ENCODE data around the gene TTC13. TPM values are rescaled to one million over a fixed set of nuclear protein-coding genes. Genes with fewer than 3 reads are reported as not detected.

The TTC13 gene
- total RNA-seq, 1 experiment from 2014 or later = 4.4 TPM

DNA sequence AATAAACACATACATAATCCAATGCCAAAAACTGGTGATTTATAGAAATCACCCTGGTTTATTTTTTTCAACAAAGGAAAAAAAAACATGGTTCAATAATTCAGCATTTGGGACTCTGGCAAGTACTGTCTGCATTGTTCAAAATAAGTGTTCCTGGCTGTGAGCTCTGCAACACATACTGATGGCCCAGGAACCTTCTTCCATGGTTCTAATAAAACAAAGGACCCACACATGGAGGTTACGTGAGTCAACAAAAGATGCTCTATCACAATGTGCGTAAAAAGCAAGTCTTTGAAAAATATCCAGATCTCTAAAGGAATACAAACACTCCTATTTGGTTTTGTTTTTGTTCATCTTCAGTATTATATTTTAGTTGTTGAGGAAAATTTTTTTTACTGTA is 72.4 kb downstream of the TTC13 start (continued):
- TF ChIP-seq, protein P1, sequence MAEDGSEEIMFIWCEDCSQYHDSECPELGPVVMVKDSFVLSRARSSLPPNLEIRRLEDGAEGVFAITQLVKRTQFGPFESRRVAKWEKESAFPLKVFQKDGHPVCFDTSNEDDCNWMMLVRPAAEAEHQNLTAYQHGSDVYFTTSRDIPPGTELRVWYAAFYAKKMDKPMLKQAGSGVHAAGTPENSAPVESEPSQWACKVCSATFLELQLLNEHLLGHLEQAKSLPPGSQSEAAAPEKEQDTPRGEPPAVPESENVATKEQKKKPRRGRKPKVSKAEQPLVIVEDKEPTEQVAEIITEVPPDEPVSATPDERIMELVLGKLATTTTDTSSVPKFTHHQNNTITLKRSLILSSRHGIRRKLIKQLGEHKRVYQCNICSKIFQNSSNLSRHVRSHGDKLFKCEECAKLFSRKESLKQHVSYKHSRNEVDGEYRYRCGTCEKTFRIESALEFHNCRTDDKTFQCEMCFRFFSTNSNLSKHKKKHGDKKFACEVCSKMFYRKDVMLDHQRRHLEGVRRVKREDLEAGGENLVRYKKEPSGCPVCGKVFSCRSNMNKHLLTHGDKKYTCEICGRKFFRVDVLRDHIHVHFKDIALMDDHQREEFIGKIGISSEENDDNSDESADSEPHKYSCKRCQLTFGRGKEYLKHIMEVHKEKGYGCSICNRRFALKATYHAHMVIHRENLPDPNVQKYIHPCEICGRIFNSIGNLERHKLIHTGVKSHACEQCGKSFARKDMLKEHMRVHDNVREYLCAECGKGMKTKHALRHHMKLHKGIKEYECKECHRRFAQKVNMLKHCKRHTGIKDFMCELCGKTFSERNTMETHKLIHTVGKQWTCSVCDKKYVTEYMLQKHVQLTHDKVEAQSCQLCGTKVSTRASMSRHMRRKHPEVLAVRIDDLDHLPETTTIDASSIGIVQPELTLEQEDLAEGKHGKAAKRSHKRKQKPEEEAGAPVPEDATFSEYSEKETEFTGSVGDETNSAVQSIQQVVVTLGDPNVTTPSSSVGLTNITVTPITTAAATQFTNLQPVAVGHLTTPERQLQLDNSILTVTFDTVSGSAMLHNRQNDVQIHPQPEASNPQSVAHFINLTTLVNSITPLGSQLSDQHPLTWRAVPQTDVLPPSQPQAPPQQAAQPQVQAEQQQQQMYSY (CRISPR knock-in tag; IDR thresholded peaks at IDR 0.05) = no peak
- TF ChIP-seq MYBL2 (CRISPR knock-in tag; IDR thresholded peaks at IDR 0.05) = no peak
- no peak for TF ChIP-seq ATF1 (CRISPR knock-in tag; IDR thresholded peaks at IDR 0.05)
- TF ChIP-seq GTF2I (CRISPR knock-in tag; conservative IDR thresholded peaks at IDR 0.05) = no peak
- TF ChIP-seq SMAD4 (CRISPR knock-in tag; IDR thresholded peaks at IDR 0.05) = no peak
- no peak for TF ChIP-seq ZNF232 (CRISPR knock-in tag; IDR thresholded peaks at IDR 0.05)
- TF ChIP-seq, protein P2, sequence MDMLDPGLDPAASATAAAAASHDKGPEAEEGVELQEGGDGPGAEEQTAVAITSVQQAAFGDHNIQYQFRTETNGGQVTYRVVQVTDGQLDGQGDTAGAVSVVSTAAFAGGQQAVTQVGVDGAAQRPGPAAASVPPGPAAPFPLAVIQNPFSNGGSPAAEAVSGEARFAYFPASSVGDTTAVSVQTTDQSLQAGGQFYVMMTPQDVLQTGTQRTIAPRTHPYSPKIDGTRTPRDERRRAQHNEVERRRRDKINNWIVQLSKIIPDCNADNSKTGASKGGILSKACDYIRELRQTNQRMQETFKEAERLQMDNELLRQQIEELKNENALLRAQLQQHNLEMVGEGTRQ (CRISPR knock-in tag; IDR thresholded peaks at IDR 0.05) = no peak
- no peak for TF ChIP-seq ZNF317 (CRISPR knock-in tag; IDR thresholded peaks at IDR 0.05; ENCODE audit: borderline replicate concordance, low read depth)
- TF ChIP-seq CREM (CRISPR knock-in tag; IDR thresholded peaks at IDR 0.05) = no peak
- no peak for TF ChIP-seq MAX (CRISPR knock-in tag; IDR thresholded peaks at IDR 0.05)

DNA sequence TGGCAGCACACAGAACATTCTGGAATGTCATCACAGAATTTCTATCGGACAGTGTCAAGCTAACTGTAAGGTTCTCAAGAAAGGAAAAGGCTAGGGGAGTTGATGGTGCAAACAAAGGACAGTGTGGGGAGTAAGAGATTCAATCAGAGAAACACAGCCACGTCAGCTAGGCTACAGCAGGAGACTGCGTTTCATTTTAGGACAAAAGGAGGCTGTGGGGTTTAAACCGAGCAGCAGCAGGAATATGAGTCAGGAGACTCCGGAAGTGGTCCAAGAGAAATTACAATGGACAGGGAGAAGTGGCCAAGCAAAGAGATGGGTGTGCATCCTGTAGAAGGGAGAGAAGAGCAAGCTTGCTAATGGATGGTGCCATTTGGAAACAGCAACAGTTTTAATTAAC is 72.9 kb downstream of the TTC13 start:
- no peaks in the 10 kb centered on the region for H3K9me3 Mint-ChIP-seq
- H3K27ac Mint-ChIP-seq = no peak overlapping the region
- POLR2A ChIA-PET = no interaction called here
- DNase-seq (ENCODE audit: low spot score) (no peak), ATAC-seq (no peak)
- H3K27me3 Mint-ChIP-seq (ENCODE audit: low read depth) = no peaks in the 10 kb centered on the region
- H3K4me1 Mint-ChIP-seq = no peaks in the 10 kb centered on the region
- TF ChIP-seq ZNF138 (CRISPR knock-in tag; conservative IDR thresholded peaks at IDR 0.05) (no peak), ZNF512 (CRISPR knock-in tag; IDR thresholded peaks at IDR 0.05; ENCODE audit: borderline replicate concordance) (no peak), RELA (CRISPR knock-in tag; IDR thresholded peaks at IDR 0.05; ENCODE audit: borderline replicate concordance) (no peak), HMGA2 (CRISPR knock-in tag; IDR thresholded peaks at IDR 0.05) (no peak), MYBL2 (CRISPR knock-in tag; IDR thresholded peaks at IDR 0.05) (no peak), NR3C1 (CRISPR knock-in tag; conservative IDR thresholded peaks at IDR 0.05; ENCODE audit: low read depth) (no peak), IRF1 (CRISPR knock-in tag; IDR thresholded peaks at IDR 0.05) (no peak), ZBTB21 (CRISPR knock-in tag; IDR thresholded peaks at IDR 0.05; ENCODE audit: borderline replicate concordance) (no peak), RORB (CRISPR knock-in tag; IDR thresholded peaks at IDR 0.05) (no peak), SOX15 (CRISPR knock-in tag; IDR thresholded peaks at IDR 0.05) (no peak), MAX (CRISPR knock-in tag; IDR thresholded peaks at IDR 0.05) (no peak), SMAD4 (CRISPR knock-in tag; IDR thresholded peaks at IDR 0.05) (no peak), SMAD3 (CRISPR knock-in tag; IDR thresholded peaks at IDR 0.05; ENCODE audit: borderline replicate concordance) (no peak), ATF1 (CRISPR knock-in tag; IDR thresholded peaks at IDR 0.05) (no peak), ZMAT4 (CRISPR knock-in tag; IDR thresholded peaks at IDR 0.05) (no peak), FOXJ3 (CRISPR knock-in tag; IDR thresholded peaks at IDR 0.05; ENCODE audit: borderline replicate concordance) (no peak)
- TF ChIP-seq, protein P3, sequence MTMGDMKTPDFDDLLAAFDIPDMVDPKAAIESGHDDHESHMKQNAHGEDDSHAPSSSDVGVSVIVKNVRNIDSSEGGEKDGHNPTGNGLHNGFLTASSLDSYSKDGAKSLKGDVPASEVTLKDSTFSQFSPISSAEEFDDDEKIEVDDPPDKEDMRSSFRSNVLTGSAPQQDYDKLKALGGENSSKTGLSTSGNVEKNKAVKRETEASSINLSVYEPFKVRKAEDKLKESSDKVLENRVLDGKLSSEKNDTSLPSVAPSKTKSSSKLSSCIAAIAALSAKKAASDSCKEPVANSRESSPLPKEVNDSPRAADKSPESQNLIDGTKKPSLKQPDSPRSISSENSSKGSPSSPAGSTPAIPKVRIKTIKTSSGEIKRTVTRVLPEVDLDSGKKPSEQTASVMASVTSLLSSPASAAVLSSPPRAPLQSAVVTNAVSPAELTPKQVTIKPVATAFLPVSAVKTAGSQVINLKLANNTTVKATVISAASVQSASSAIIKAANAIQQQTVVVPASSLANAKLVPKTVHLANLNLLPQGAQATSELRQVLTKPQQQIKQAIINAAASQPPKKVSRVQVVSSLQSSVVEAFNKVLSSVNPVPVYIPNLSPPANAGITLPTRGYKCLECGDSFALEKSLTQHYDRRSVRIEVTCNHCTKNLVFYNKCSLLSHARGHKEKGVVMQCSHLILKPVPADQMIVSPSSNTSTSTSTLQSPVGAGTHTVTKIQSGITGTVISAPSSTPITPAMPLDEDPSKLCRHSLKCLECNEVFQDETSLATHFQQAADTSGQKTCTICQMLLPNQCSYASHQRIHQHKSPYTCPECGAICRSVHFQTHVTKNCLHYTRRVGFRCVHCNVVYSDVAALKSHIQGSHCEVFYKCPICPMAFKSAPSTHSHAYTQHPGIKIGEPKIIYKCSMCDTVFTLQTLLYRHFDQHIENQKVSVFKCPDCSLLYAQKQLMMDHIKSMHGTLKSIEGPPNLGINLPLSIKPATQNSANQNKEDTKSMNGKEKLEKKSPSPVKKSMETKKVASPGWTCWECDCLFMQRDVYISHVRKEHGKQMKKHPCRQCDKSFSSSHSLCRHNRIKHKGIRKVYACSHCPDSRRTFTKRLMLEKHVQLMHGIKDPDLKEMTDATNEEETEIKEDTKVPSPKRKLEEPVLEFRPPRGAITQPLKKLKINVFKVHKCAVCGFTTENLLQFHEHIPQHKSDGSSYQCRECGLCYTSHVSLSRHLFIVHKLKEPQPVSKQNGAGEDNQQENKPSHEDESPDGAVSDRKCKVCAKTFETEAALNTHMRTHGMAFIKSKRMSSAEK (CRISPR knock-in tag; IDR thresholded peaks at IDR 0.05; ENCODE audit: borderline replicate concordance) = no peak
- H3K4me3 Mint-ChIP-seq = no peak overlapping the region
- no peaks in the 10 kb centered on the region for H3K36me3 Mint-ChIP-seq
- CTCF ChIA-PET = interaction anchor here (1.1 kb wide), 1 partner anchor 41 kb away, joined by 3 read pairs; no protein-coding TSS in a partner anchor
